ENCODE results near the gene CIAO3.

Gene CIAO3

DNA sequence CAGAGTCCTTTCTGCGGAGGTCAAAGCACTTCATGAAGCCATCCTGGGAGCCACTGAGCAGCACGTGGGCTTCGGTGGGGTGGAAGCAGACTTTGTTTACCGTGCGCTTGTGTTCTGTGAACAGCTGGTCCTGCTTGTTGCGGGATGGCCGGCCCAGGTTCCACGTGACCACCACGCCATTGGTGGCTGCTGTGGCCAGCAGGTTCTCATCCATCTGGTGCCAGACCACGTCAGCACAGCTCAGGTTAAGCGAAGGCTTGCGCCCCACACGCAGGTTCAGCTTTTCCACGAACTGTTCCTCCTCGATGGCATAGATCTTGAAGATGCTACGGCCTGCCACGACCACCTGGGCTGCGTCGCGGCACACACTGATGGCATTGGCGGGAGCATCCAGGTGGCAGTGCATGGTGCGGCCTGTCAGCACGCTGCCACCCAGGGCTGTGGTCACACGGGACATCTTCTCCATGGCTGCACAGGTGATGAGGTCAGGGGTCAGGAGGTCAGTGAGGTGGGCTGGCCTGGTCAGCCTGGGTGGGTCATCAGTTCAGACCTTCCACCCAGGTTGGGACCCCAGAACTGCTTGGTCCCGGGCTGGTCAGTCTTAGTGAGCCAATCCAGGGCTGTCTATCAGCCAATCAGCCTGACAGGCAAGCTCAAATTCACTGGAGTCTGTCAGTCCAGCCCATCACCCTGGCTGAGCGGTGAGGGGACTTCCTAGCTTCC lies 51.5 kb downstream of the CIAO3 start:
- no peak overlapping the region for H3K27ac ChIP-seq (ENCODE audit: insufficient read depth, low read depth, low read length, poor library complexity, severe bottlenecking)
- peak overlapping the region; percentile 49 for H3K4me3 ChIP-seq (ENCODE audit: insufficient read depth, low read depth, low read length)
- H3K4me1 ChIP-seq (ENCODE audit: control insufficient read depth, insufficient read depth, low read length) = peaks cover 11% of the 10 kb centered on the region
- no peaks in the 10 kb centered on the region for H3K9me3 ChIP-seq (ENCODE audit: control insufficient read depth, low read length)
- H3K36me3 ChIP-seq (ENCODE audit: control insufficient read depth, insufficient read depth, low read length) = peaks cover 8% of the 10 kb centered on the region
- 91 to 92% methylated on average over 26 of the region's 26 CpGs for WGBS, 2 experiments
- H3K27me3 ChIP-seq (ENCODE audit: control insufficient read depth, insufficient read depth, low read length, poor library complexity, severe bottlenecking) = peaks cover 36% of the 10 kb centered on the region

DNA sequence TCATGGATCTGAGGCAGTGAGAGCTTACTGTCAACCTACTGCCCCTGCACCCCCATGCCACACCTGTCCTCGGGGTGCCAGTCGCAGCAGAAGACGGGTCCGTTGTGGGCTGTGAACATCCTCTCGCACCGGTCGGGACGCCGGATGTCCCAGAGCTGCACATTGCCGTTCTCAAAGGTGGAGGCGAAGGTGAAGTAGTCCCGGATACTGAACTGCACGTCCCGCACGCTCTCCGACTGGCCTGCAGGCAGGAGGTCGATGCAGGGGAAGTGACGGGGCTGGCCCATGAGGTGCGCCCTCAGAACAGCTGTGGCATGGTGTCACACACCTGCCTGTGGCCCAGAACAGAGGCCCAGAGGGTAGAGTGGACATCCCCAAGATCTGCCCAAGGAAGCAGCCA lies 53.3 kb downstream of the CIAO3 start:
- 94% methylated on average over 19 of the region's 19 CpGs for WGBS, 2 experiments
- H3K9me3 ChIP-seq (ENCODE audit: control insufficient read depth, low read length) = no peaks in the 10 kb centered on the region
- peaks cover 15% of the 10 kb centered on the region for H3K4me1 ChIP-seq (ENCODE audit: control insufficient read depth, insufficient read depth, low read length)
- H3K27me3 ChIP-seq (ENCODE audit: control insufficient read depth, insufficient read depth, low read length, poor library complexity, severe bottlenecking) = peaks cover 17% of the 10 kb centered on the region
- no peak overlapping the region for H3K4me3 ChIP-seq (ENCODE audit: insufficient read depth, low read depth, low read length)
- H3K36me3 ChIP-seq (ENCODE audit: control insufficient read depth, insufficient read depth, low read length) = peaks cover 13% of the 10 kb centered on the region
- H3K27ac ChIP-seq (ENCODE audit: insufficient read depth, low read depth, low read length, poor library complexity, severe bottlenecking) = no peak overlapping the region

DNA sequence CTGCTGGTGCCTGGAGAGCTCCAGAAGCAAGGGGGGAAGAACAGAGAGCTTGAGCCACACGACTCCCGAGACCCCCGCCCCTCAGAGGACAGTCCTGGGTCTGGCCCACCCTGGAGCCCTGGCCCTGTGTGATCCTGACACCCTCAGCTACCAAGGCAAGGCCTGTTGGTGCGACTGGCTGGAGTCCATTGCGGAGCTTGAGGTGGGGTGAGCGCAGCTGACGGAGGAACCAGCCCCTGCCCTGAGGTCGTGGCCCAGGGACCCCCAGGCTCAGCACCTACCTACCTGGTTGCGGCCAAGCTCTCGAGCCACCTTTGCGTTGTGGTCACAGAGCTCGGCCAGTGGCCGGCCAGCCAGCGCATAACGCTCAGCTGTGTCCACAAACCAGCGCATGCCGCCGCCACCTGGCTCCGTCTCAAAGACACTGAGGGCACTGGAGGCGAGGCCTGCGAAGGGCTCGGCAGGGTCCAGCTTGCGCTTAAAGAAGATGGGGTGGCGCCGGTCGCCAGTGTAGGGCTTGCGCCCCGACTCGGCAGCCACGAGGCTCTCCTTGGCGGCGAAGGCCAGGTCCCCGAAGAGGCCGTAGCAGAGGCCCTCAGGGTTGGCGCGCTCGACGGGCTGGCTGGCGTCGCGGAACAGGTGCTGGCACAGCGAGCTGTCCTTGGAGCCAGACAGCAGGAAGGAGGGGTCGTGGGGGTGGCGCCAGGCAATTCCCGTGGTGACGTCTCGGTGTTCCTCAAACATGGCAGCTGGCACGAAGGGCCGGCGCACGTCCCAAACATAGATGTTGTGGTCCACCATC lies 54.1 kb downstream of the CIAO3 start:
- Histone ChIP-seq H3K27me3 (ENCODE audit: control insufficient read depth, insufficient read depth, low read length, poor library complexity, severe bottlenecking) (peaks cover 9% of the 10 kb centered on the region), H3K4me1 (ENCODE audit: control insufficient read depth, insufficient read depth, low read length) (peaks cover 15% of the 10 kb centered on the region), H3K36me3 (ENCODE audit: control insufficient read depth, insufficient read depth, low read length) (peaks cover 21% of the 10 kb centered on the region), H3K27ac (ENCODE audit: insufficient read depth, low read depth, low read length, poor library complexity, severe bottlenecking) (no peak overlapping the region), H3K4me3 (ENCODE audit: insufficient read depth, low read depth, low read length) (no peak overlapping the region), H3K9me3 (ENCODE audit: control insufficient read depth, low read length) (no peaks in the 10 kb centered on the region)
- 96% methylated on average over 51 of the region's 51 CpGs for WGBS, 2 experiments

DNA sequence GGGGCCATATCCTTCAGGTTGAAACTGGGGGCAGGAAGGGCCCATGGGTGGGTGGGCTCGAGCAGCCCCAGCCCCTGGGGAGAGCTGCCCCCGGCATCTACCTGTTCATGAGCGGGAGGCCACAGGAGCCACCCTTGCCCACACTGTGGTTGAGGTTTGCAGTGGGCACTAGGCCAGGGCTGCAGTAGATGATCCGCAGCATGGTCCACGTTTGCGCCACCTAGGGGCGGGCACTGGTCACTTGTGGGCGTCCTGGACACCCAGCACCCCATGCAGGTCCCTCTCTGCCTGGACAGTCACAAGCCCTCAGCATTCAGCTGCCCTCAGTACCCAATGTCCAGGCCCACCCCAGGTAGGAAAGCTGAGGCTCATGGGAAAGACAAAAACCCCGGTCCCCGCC lies 54.8 kb downstream of the CIAO3 start:
- 82 to 85% methylated on average over 10 of the region's 10 CpGs for WGBS, 2 experiments
- Histone ChIP-seq H3K36me3 (ENCODE audit: control insufficient read depth, insufficient read depth, low read length) (peaks cover 23% of the 10 kb centered on the region), H3K9me3 (ENCODE audit: control insufficient read depth, low read length) (no peaks in the 10 kb centered on the region), H3K4me1 (ENCODE audit: control insufficient read depth, insufficient read depth, low read length) (peaks cover 21% of the 10 kb centered on the region), H3K27ac (ENCODE audit: insufficient read depth, low read depth, low read length, poor library complexity, severe bottlenecking) (no peak overlapping the region), H3K4me3 (ENCODE audit: insufficient read depth, low read depth, low read length) (no peak overlapping the region), H3K27me3 (ENCODE audit: control insufficient read depth, insufficient read depth, low read length, poor library complexity, severe bottlenecking) (peaks cover 4% of the 10 kb centered on the region)

DNA sequence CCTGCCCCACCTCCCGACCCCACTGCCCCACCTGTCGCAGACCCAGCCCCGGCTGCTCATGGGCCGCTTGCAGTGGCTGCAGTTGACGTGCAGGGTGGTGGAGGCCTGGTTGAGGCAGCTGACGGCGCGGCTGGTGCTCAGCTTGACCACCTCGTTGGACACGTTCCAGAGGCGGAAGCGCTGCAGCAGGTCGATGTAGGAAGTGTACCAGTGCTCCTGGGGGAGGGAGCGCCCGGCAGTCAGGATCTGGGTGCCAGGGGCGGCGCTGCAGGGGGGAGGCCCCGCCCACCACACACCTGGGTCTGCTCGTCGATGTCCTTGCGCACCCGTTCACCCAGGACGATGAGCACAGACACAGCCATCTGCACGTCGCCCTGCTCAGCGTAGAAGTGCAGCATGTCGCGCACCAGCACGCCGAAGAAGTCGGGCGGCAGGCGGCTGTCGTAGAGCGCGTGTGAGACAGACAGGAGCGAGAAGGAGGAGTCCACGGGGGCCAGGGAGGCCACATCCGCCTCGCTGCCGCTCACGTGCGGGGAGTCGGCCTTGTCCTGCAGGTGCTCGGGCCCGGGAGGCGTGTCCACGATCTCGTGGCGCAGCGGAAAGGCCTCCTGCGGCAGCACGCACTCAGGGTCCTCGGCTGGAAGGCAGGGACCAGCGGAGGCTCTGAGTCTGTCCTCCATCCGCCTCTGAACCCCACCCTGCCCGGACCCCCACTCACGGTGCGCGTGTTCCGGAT lies 55.7 kb downstream of the CIAO3 start:
- Histone ChIP-seq H3K27ac (ENCODE audit: insufficient read depth, low read depth, low read length, poor library complexity, severe bottlenecking) (no peak overlapping the region), H3K9me3 (ENCODE audit: control insufficient read depth, low read length) (no peaks in the 10 kb centered on the region), H3K4me1 (ENCODE audit: control insufficient read depth, insufficient read depth, low read length) (peaks cover 21% of the 10 kb centered on the region), H3K36me3 (ENCODE audit: control insufficient read depth, insufficient read depth, low read length) (peaks cover 23% of the 10 kb centered on the region), H3K27me3 (ENCODE audit: control insufficient read depth, insufficient read depth, low read length, poor library complexity, severe bottlenecking) (no peaks in the 10 kb centered on the region), H3K4me3 (ENCODE audit: insufficient read depth, low read depth, low read length) (no peak overlapping the region)
- 95 to 96% methylated on average over 61 of the region's 61 CpGs for WGBS, 2 experiments

DNA sequence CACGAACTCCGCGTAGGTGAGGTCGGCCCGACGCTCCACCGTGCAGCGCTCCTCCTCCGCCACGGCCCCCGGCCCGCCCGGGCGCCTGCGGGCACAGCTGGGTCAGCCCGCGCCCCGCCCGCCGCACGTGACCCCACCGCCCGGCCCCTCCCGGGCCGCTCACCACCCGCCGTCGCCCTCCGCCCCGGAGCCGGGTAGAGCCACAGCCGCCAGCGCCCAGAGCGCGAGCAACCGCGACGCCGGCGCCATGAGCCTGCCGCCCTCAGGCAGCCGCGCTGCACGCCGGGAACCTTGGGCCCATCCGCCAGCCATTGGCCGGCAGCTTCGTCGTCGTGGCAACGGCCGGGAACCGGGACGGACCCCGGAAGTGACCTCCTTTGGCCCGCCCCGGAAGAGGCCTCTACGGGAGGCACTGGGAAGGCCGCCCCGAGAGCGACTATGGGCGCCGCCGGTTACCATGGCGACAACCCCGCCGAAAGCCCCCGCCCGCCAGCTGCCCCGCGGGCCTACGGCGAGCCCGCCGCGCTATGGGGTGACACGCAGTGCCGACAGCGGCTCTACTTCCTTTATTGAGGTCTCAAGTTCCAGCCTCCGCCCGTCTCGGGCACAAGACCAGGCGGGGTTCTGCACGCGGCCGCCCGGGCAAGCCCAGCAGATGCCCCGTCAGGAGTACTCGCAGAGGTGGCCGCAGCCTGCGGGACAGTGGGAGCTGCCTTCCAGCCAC lies 56.6 kb downstream of the CIAO3 start, which contains the start of gene JMJD8:
TSS of gene JMJD8 (minus strand) at position 264 of the 724 bp plus-strand sequence. CDS start at position 249, 15 bp downstream.
- no peaks in the 10 kb centered on the region for H3K27me3 ChIP-seq (ENCODE audit: control insufficient read depth, insufficient read depth, low read length, poor library complexity, severe bottlenecking)
- H3K4me3 ChIP-seq (ENCODE audit: insufficient read depth, low read depth, low read length) = peak within 1 kb of the TSS; percentile 73
- peaks cover 17% of the 10 kb centered on the region for H3K4me1 ChIP-seq (ENCODE audit: control insufficient read depth, insufficient read depth, low read length)
- H3K36me3 ChIP-seq (ENCODE audit: control insufficient read depth, insufficient read depth, low read length) = peaks cover 23% of the 10 kb centered on the region
- WGBS, 2 experiments = 10 to 11% methylated on average over 91 of the region's 91 CpGs
- H3K27ac ChIP-seq (ENCODE audit: insufficient read depth, low read depth, low read length, poor library complexity, severe bottlenecking) = peak within 1 kb of the TSS; percentile 44
- no peaks in the 10 kb centered on the region for H3K9me3 ChIP-seq (ENCODE audit: control insufficient read depth, low read length)

DNA sequence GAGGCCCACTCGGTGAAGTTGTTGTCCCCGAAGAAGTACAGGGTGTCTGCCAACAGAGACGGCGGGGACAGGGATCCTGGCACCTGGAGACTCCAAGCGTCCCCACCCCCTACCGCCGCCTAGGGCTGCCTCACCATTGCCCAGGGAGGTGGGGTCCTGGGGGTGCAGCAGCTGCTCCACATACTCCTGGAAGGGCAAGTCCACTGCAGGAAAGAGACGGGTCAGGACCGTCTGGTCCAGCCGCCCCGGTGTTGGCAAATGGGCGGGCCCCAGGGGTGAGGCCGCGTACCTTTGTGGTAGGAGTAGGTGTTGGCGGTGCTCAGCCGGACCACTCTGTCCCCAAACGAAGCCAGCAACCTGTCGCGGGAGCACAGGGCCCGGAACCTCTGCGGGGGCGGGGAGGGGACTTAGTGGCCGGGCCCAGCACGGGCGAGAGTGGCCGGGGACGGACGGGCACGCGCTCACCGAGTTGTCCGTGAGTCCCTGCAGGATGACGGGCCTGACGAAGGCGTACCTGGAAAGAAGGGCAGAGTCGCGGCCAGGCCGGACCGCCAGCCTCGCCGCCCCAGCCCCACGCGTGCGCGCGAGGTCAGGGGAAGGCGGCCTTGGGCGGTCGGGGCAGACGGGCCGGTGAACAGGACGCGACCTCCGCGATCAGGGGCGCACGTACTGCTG lies 57.3 kb downstream of the CIAO3 start:
- no peaks in the 10 kb centered on the region for H3K9me3 ChIP-seq (ENCODE audit: control insufficient read depth, low read length)
- 19% methylated on average over 57 of the region's 57 CpGs for WGBS, 2 experiments
- H3K36me3 ChIP-seq (ENCODE audit: control insufficient read depth, insufficient read depth, low read length) = peaks cover 23% of the 10 kb centered on the region
- H3K4me3 ChIP-seq (ENCODE audit: insufficient read depth, low read depth, low read length) = peak overlapping the region; percentile 73
- H3K4me1 ChIP-seq (ENCODE audit: control insufficient read depth, insufficient read depth, low read length) = peaks cover 13% of the 10 kb centered on the region
- no peaks in the 10 kb centered on the region for H3K27me3 ChIP-seq (ENCODE audit: control insufficient read depth, insufficient read depth, low read length, poor library complexity, severe bottlenecking)
- peak overlapping the region; percentile 36 for H3K27ac ChIP-seq (ENCODE audit: insufficient read depth, low read depth, low read length, poor library complexity, severe bottlenecking)

DNA sequence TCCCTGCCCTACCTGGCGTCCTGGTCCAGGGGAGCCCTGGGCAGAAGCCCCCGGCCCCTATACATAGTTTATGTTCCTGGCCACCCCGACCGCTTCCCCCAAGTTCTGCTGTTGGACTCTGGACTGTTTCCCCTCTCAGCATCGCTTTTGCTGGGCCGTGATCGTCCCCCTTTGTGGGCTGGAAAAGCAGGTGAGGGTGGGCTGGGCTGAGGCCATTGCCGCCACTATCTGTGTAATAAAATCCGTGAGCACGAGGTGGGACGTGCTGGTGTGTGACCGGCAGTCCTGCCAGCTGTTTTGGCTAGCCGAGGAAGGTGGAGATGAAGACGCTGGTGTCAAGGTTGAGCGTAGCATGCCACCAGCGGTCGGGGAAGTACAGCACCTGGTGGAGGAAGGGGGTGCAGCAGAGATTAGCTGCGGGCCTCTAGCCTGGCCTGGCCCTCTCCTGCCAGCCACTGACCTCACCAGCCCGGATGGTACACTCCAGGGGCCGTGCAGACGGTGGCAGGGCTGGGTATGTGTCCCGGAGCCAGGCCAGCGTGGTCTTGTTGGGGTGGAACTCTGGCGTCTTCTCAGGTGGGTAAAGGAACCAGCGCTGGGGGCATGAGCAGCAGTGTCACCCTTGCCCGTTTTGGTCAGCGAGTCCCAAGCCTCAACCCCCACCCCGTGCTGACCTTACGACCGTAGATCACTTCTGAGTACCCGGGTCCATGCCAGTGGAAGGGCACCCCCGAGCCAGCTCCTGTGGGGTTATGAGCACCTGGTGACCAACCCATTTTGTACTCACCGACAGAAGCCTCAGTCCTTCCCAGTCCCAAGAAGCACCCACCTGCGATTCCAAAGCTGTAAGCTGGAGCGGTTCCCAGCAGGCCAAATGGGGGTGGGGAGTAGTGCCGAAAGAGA lies 58.1 kb downstream of the CIAO3 start:
- Histone ChIP-seq H3K9me3 (ENCODE audit: control insufficient read depth, low read length) (no peaks in the 10 kb centered on the region), H3K36me3 (ENCODE audit: control insufficient read depth, insufficient read depth, low read length) (peaks cover 19% of the 10 kb centered on the region), H3K4me1 (ENCODE audit: control insufficient read depth, insufficient read depth, low read length) (peaks cover 13% of the 10 kb centered on the region), H3K27ac (ENCODE audit: insufficient read depth, low read depth, low read length, poor library complexity, severe bottlenecking) (no peak overlapping the region), H3K27me3 (ENCODE audit: control insufficient read depth, insufficient read depth, low read length, poor library complexity, severe bottlenecking) (no peaks in the 10 kb centered on the region), H3K4me3 (ENCODE audit: insufficient read depth, low read depth, low read length) (peak overlapping the region; percentile 73)
- 93% methylated on average over 36 of the region's 36 CpGs for WGBS, 2 experiments

Measured in ectodermal cell (in vitro differentiated cells).